SK-N-SH (cell line): Measurements from ENCODE around the gene LRP1-AS.

Source experiments
- CTCF ChIP-seq: fragments of 200-600 bp; sonication (generic); IDR thresholded peaks from 2 replicates; pipeline ENCODE4 v1.6.1; 2017; ENCODE audit warnings: antibody characterized with exemption, mild to moderate bottlenecking, moderate library complexity
- EP300 ChIP-seq, 2 experiments: IDR thresholded peaks; 2 replicates each; pipeline versions ENCODE4 v1.4.0 to v1.6.1; 2012; ENCODE audit warnings: borderline replicate concordance in 1 of 2, low read depth in 1 of 2, low read length in 1 of 2
- FOXM1 ChIP-seq: IDR thresholded peaks from 2 replicates; pipeline ENCODE4 v1.4.0; 2012; ENCODE audit warnings: low read depth, mild to moderate bottlenecking
- MEF2A ChIP-seq: IDR thresholded peaks from 2 replicates; pipeline ENCODE4 v1.4.0; 2012; ENCODE audit warnings: low read depth, borderline replicate concordance
- POLR2AphosphoS5 ChIP-seq: IDR thresholded peaks from 2 replicates; pipeline ENCODE4 v1.6.1; 2012; ENCODE audit warnings: low read depth, low read length
- RXRA ChIP-seq: IDR thresholded peaks from 2 replicates; pipeline ENCODE4 v1.4.0; 2012; ENCODE audit warnings: low read depth, mild to moderate bottlenecking, borderline replicate concordance
- ZBTB33 ChIP-seq: IDR thresholded peaks from 2 replicates; pipeline ENCODE4 v1.4.0; 2012; ENCODE audit warnings: low read depth, borderline replicate concordance

GRCh38 chr12:57185906-57186508 lies 38.6 kb upstream of the LRP1-AS start:
- TF ChIP-seq CTCF (no peak), FOXM1 (no peak), ZBTB33 (no peak), POLR2AphosphoS5 (no peak), MEF2A (no peak), RXRA (no peak), EP300 (IDR thresholded peaks at IDR 0.05; ENCODE audit: borderline replicate concordance in 1 of 2, low read depth in 1 of 2, low read length in 1 of 2) (no peak)
